NK-92 (cell line): Measurements from ENCODE around the gene TAF7L.

Source experiments
- DNase-seq: peaks from one replicate; lab custom pipeline; 2025; ENCODE audit not compliant: unreplicated experiment; lab: John Stamatoyannopoulos, UW

TAF7L gene

GRCh38 chrX:101223226-101223625 lies 67.9 kb downstream of the TAF7L start:
- no peak for DNase-seq

DNA sequence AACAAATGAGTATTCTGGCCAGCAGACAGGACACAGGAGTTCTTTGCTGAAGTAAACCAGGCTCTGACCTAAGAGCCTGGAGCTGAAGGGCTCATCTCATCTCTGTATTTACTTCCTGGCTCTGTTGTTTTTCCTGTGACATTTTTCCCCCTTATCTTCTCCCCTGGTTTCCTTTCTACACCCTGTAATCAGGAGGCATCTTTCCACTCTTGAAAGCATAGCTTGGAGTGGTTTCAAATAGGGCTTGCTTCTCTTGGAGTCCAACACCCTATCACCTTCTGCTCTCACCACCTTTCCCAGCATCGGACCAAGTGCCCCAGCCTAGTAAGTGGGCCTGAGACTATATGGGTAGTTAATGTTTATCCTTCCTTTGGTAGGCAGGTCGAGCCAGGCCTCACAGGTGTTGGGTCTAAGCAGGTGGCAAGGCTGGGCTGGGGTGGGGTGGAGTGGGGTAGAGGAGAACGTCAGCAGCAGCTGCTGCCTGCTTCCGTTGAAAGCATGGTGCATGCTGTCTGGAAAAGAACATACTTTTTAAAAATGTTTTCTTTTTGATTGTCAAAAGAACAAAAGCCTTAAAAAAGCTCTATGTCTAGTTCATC lies 70.4 kb downstream of the TAF7L start:
- no peak for DNase-seq

GRCh38 chrX:101219864-101220346 lies 71.2 kb downstream of the TAF7L start:
- no peak for DNase-seq

GRCh38 chrX:101219116-101219863 lies 71.8 kb downstream of the TAF7L start, which contains the start of gene DRP2:
Gene DRP2 (plus strand): TSS chrX:101219786. CDS start chrX:101231648, 11,862 bp downstream.
- no peak for DNase-seq
